GM03348 (cell line): ENCODE measurements around the gene GBGT1.

Source experiments
- DNase-seq: peaks from one replicate; pipeline ENCODE4 v3.0.0; 2012; ENCODE audit warnings: low spot score

GBGT1 gene

GRCh38 chr9:133125941-133126696 lies 37.6 kb downstream of the GBGT1 start:
- peak; percentile 74 for DNase-seq

GRCh38 chr9:133124907-133125275 lies 38.8 kb downstream of the GBGT1 start:
- DNase-seq = no peak

GRCh38 chr9:133124123-133124906 lies 39.4 kb downstream of the GBGT1 start:
- no peak for DNase-seq

- DNase-seq = no peak
Measured at GRCh38 chr9:133122935-133123611, 40.6 kb downstream of the GBGT1 start.

GRCh38 chr9:133122605-133122934 lies 41.1 kb downstream of the GBGT1 start:
- DNase-seq = no peak

GRCh38 chr9:133121915-133122550 lies 41.7 kb downstream of the GBGT1 start:
- DNase-seq = no peak

- DNase-seq = peak; percentile 99
Measured at GRCh38 chr9:133121198-133121914, 42.4 kb downstream of the GBGT1 start, which contains the start of gene RALGDS. Gene RALGDS (minus strand): TSS chr9:133121240. CDS start chr9:133121154, 86 bp downstream.

DNA sequence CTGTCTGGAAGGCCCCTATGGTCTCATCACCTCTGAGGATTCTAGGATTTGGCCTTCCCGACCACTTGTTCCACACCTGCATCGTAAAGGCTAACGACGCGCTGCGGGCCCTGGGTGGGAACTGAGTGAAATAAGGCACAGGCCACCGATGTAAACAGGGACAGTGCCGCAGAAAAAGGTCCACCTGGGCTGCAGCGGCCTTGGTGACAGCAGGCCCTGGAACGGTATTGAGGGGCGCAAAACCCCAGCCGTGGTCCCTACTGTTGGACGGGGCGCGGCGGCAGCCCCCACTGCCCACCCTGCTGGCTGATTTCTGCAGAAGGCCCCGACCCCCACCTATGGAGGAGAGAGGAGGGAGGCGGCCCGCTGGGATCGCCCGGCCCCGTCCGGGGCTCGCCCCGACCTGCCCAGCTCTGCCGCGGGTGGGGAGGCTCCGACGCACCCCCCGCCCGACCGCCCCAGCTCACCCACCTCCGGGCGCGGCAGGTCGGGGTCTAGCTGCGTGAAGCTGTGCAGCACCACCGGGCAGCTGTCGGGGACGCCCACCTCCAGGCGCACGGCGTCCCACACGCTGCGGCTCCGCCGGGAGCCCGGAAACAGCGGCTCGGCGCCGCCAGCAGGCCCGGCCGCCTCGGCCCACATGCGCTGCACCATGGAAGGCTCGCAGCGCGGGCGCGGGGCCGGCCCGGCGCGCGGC lies 43.1 kb downstream of the GBGT1 start:
- DNase-seq = no peak

- no peak for DNase-seq
Measured at GRCh38 chr9:133119846-133120500, 43.7 kb downstream of the GBGT1 start.

DNA sequence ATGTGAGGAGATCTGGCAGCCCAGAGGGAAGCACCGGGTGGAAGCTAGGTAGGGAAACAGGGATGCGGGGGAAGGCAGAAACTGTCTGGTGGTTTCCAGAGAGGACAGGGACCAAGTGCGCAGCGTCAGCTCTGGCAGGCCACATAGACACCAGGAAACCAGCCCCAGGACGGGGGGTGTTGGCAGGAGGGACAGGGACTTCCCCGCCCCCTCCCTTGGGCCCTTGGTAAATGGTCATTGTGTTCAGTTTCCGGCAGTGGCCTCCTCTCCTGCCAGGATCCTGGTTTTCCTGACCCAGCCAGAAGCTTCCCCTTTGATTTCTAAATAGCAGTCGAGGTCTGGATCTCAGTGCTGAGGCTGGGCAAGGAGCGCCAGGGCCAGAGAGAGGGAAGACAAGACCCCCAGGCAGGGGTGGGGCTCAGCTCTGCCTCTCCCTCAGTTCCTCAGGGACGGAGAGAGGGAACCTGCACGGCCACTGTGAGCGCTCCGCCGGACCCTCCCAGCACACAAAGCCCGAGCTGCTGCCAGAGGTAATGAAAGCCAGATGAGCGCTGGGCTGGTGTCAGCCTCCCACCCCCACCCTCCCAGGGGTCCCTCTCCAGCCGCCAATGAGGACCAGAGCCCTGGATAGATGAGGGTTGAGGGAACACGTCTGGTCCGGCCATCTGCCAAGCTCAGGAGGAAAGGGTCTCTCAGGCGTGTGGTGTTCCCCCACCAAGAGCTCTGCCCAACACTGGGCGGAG lies 44.4 kb downstream of the GBGT1 start:
- peak; percentile 52 for DNase-seq

DNA sequence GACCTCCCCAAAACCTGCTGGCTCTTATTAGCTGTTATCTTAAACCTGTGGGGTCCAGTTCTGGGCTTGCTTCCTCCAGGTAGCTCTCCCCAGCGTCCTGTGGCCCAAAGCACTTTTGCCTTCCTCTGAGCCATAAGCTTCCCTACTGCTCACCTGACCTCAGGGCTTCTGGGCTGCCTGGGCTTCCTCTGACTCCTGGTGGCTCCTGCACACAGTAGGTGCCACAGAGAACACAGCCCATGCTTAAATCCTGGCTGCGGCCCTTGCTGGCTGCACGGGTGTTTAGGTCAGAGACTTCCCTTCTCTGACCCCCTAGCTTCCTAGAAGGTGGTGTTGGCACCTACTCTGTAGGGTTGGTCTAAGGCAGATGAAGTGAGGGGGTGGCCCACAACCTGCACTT lies 45.1 kb downstream of the GBGT1 start:
- DNase-seq = no peak

GRCh38 chr9:133118179-133118520 lies 45.6 kb downstream of the GBGT1 start:
- DNase-seq = no peak

GRCh38 chr9:133117271-133118178 lies 46.2 kb downstream of the GBGT1 start:
- DNase-seq = peak; percentile 68

DNA sequence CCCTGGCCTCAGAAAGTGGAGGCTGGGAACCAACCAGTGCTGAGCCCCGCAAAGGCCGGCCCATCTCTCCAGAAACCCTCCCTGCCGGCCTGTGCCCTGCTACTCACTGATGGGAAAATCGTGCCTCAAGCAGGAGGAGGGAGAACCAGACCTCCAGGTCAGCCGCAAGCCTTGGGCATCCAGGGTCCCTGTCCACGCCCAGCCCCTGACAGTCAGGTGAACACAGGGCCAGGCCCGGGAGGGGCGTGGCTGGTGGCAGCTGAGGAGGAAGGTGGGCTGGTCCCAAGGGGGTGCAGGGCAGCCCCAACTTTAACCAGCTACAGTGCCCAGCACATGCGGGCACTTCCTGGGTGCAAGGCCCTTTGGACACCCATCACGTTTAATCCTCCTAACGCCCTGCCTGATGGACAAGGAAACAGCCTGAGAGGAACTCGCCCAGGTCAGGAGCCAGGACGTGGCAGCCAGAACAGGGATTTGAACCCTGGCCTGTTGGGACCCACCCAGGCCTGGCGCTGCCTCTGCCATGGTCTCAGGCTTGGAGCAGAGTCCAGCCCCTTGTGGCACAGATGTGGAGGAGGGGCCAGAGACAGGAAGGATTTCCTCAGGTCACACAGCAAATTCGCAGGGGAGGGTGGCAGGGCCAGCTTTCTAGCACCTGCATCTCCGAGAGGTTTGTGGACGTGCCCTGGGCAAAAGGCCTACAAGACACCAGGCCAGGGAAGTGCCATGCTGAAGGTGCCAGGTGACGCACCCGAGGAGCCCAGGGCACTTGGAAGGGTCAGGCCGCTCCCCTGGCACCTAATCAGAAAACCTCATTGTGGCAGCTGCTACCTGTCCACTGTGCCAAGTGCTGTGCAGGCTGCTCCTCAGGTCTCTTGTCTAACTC lies 47.1 kb downstream of the GBGT1 start:
- DNase-seq = no peak

DNA sequence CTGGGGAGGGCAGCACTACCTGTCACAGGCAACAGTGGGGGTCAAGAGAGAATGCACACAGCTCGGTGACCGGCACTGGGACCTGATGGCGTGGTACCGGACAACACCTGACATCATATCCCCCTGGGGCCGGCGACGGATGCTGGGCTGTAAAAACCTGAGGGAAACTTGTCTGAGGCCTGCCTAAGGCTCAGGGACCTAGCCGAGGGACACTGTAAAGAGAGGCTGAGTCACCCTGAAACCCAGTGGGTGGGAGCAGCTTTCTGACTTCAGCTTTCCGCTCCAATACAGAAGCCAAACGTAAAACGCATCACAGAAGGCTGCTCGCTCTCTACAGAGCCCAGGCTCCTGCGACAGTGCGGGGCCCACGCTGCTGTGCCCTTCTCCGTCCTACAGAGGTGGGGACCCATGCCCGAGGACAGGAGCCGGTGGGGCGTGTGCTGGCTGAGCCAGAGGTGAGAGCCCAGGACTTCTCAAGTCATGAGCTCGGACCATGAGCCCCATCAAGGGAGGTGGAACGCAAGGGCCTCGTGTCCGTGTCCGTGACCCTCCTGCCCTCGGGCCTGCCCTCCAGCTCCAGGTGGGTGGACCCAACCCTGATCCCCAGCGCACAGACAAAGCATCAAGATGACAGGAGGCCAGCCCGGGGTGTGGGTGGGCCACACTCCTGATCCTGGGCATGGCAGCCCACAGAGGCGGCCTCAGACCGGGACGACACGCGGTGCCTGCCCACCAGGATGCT lies 47.9 kb downstream of the GBGT1 start:
- no peak for DNase-seq

DNA sequence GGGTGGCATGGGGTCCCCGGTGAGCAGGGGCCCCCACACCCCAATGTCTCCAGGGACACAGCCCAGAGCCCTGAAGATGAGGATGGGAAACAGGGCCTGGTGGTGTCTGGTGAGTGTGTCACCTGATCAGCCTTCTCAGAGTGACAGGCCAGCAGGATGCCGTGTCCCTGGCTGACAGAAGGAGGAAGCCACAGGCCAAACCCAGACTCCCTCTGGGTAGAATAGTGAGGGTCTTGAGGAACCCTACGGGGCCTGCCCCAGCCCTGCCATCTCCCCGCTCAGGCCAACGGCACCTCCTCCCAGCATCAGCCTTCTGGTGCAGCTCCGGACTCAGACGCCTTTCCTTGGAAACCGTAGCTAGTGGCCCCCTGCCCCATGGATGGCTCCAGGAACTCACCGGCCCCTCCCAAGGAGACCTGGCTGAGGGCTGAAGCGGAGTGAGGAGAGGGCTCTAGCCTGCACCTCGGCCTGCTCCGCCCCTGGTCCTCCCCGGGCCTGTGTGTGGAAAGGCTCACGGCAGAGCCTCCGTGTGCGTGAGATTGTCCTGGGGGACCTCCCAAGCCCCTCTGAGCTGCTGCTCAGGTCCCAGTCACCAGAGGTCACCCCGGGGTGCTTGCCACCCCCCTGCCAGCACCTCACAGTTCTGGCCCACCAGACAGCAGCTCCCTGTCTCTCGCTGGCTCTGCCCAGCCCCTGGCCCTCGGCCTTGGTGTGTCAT lies 48.7 kb downstream of the GBGT1 start:
- DNase-seq = no peak
